HG03354 (cell line): ENCODE measurements around the gene DCST2.

Experiments
- ATAC-seq: cut with Tn5 transposase; IDR thresholded peaks from one replicate; pipeline ENCODE4 v1.9.1; 2021; ENCODE audit warnings: mild to moderate bottlenecking; ENCODE audit not compliant: unreplicated experiment, poor library complexity, severe bottlenecking

Gene DCST2

DNA sequence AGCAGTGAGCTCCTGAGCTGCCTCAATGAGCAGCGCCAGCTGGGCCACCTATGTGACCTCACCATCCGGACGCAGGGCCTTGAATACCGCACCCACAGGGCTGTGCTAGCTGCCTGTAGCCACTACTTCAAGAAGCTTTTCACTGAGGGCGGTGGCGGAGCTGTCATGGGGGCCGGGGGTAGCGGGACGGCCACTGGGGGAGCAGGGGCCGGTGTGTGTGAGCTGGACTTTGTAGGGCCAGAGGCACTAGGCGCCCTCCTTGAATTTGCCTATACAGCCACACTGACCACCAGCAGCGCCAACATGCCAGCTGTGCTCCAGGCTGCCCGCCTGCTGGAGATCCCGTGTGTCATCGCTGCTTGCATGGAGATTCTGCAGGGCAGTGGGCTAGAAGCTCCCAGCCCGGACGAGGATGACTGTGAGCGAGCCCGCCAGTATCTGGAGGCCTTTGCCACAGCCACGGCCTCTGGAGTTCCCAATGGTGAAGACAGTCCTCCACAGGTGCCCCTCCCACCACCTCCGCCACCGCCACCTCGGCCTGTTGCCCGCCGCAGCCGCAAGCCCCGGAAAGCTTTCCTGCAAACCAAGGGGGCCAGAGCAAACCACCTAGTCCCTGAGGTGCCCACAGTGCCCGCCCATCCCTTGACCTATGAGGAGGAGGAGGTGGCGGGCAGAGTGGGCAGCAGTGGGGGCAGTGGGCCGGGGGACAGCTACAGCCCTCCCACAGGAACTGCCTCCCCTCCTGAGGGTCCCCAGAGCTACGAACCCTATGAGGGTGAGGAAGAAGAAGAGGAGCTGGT lies 18.7 kb downstream of the DCST2 start:
- ATAC-seq = no peak

DNA sequence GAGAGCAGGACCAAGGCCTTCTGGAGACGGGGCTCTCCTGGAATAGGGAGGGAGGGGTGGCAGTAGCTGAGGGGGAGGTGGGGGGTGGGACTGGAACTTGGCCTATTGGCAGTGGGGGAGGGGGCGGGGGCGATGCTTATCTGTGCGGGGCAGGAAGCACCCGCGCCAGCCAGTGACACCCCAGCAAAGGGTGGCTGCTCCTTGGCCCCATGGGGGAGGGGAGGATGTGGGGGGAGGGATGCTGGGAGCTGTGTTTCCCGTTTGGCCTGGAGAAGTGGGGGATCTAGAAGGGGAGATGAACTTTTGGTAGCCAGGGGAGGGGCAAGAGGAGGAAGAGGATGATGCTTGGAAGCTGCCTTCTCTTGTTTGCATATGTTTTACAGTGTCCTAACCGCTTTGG lies 19.9 kb downstream of the DCST2 start:
- ATAC-seq = no peak

DNA sequence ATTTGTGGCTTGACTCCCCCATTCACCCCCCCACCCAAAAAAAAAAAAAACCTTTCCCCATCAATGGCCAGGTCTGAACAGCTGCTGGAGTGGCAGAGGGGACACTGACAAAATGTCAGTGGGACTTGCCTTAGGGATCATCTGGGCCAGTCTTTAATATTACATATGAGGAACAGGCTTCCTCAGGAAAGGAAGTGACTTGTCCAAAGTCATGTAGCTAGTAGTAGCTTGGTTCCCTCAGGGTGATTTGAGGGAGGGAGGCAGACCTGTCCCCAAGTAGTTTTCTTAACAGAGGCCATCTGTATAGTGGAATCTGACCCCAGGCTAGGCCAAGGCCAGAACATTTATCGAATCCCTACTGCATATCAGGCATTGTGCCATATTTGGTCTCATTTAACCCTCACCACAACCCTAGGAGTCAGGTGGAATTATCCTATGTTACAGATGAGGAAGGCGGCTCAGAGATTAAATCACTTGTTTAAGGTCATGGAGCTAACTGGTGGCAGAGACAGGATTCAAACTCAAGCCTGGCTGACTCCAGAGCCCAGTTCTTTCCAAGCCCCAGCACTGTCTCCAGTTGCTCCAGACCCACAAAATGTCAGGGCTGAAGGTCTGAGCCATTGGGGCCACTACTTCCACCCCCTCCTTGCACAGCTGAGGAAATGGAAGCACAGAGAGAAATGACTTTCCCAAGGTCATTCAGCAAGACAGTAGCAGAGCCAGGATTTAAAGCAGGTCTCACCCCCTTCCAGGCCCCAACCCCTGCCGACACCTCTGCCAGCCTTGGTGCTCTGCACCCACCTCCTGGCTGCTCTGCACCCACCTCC lies 20.6 kb downstream of the DCST2 start:
- ATAC-seq = no peak

DNA sequence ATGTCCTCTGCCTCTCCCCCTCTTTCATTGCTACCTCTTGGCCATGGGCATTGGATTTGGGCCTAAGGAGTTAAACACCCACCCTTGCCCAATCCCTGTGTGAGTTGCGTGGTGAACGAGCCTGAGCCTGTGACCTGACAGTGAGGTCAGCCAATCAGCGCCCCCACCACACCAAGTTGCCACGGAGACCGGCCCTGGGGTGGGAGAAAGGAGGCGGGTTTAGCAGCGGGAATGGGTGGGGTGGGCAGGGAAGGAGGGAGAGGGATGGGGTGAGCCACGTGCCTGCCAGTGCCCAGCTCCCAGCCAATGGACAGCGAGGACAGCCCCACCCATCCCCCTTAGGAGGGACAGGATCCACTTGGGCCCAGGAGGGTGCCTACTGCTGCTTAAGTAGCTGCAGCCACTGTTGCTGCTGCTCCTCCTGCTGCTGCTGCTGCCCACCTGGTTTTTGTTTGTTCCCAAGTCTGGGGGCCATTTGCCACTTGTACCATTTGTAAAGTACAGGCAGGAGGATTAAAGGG lies 21.5 kb downstream of the DCST2 start:
- no peak for ATAC-seq

DNA sequence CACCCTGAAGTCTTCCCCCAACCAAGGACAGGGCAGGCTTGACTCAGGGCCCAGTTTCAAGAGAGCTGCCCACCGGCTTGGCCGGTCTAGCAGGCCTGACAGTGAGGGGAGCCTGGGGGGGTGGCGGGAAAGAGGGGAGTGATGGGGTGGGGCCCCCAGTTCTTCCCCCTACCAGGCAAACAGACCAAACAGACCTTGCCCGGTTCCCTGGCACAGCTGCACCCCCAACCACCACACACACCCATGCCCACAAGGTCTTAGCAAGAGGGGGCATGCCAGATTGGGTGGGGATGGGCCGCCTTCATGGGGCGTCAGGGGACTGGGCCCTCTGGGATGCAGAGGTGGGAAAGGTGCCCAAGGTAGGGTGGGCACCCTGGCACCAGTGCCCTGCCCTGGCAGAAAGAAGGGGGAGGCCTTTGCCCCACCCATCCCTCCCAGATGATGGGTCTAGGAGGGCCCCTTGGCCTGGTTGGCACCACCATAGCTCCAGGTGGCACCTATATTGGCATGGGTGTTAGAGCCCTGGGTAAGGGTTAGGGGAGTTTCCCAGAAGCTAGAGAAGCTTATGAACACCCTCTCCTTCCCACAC lies 22.1 kb downstream of the DCST2 start:
- ATAC-seq = no peak

DNA sequence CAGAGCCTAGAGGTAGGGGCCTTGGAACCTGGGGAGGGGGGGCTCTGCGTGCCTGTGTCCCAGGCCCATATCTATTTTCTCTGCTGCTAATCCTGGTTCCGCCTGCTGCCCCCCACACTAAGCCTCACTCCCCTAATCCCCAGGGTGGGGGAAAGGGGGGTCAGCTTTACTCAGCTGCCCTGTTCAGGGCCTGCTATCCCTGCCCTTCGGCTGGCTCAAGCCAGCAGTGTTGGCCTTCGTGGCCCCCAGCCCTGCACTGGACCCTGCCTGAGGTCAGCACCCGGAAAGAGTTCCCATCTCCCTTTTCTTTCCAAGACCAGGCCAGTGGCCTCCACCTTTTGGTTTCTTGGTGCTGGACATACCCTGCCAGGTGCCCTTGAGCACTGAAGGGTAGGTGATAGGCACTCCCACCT lies 22.6 kb downstream of the DCST2 start:
- ATAC-seq = no peak

DNA sequence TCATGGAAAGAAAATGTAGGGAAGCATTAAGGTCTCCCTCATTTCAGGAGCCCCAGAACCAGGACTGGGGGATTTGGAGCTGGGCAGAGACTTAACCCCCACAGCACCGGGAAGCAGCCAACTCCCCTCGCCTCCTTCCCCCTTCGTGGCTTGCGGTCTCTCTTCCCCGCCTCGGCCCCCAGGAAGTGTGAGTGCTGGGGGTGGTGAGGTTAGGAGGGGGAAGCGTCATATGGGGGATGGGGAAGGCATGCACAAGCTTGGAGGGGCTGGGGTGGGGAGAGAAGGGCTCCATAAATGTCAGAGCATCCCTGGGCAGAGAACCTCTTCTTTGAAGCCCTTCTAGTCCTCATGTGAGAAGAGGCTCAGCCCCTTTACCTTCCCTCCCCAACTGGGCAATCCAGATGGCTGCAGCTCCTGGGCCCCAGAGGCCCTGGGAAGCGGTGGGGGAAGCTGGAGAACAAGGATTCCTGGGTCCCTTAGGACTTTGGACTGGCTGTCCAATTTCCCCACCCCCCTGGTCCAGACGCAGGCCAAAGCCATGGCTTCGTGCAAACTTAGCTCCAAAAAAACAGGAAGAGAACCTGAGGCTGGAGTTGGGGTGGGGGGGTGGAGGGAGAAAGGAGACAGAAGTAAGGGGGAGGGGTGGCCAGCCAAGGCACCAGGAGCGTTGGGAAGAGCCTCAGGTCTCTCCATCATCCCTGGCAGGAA lies 23.2 kb downstream of the DCST2 start:
- ATAC-seq = no peak

DNA sequence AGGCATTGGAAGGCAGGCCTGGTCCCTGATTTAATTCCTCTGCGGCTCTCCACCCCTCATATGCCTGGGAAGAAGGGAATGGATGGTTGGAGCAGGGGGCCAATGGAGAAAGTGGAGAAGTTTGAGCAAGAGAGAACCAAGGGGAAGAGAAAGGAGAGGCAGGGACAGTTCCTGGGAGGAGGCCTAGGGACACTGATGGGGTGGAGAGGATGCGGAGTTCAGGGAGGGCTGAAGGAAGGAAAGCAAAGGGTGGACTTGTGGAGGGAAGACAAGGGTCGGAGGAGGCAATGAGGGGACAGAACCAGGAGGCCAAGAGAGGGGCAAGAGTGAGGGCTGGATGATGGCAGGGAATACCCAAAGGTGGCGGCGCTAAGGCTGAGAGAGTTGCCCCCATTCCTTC lies 23.8 kb downstream of the DCST2 start:
- no peak for ATAC-seq

DNA sequence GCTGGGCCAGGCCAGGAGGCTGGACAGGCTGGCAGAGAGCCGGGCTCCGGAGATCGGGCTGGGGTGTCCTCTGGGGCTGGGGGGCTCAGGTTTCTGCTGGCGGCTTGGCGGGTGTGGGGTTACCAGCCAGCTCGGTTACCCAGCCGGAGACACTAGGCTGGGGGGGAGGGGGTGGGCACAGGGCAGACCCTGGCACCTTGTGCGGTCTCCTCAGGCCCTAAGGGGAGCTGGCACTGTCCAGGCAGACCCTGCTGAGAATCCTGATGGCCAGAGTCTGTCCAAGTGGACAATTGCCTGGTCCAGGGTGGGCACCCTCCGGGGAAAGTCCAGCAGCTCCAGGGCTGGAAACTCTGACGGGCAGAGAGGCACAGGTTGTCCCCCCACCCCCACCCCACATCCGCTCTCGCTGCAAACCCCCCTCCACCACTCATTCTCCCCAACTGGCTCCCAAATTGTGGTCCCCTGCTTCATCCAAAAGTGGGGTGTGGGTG lies 24.3 kb downstream of the DCST2 start:
- no peak for ATAC-seq

DNA sequence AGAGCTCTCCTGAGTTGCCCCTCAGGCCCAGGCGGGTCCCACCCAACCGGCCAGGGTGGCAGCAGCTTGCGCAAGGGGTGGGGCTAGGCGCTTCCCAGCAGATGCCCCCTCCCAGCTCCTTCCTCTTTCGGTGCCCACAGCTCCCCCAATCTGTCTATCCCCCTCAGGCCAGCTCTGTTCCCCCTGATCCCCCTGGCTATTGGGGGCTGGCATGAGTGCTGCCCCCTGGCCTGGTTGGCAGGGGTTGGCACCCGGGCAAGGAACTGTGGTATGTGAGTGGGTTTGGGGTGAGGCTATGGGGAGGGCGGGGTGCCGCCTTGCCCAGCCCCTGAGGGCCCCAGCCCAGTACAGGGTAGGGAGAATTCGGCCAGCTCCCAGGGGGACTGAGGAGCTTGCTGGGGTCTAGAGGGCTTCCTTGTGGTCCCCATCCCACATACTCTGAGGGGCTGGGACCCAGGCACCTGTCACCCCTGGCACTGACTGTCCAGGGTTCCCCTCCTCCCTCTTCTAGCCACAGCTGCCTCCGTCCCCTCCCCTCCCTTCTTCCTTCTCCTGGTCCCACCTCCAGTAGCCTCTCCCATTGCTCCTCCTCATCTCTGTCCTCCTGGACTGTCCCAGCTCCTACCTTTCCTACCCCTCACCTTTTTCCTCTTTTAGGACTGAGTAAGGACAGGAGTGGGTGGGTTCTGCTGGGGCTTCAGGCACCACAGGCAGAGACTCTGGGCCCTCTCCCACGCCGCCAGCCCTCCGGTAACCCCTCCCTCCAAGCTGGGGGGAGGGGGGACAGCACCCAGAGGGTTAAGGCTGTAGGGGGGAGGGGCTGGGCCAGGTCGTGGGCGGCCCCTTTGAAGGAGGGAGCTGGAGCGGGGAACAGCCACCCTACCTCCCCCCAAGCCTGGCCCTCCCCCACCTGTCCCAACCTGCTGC lies 25.3 kb downstream of the DCST2 start:
- ATAC-seq = no peak

DNA sequence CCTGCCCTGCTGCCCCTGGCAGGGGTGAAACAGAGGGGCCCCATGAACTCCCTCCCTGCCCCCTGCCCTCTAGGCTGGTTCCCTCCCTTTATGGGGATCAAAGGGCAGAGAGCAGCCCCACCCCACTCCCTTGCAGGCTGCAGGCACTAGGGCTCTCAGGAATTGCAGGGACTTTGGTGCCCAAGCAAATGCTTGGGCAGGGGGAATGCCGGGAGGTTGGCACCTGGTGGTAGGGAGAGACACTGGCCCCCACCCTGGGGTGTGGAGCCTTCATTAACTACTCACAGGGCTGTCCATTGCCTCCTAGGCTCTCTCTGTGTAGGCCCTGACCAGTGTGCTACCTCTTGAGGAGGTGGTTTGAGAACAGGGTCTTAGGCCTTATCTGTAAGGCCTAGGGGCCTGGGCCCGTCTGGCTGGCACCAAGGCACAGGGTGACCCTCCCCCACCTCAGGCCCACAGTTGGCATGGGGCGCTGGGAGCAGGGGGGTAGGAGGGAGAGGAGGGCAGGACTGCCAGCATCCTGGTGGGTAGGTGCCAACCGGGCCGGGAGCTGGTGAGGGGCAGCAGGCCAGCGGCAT lies 26.2 kb downstream of the DCST2 start:
- ATAC-seq = no peak

DNA sequence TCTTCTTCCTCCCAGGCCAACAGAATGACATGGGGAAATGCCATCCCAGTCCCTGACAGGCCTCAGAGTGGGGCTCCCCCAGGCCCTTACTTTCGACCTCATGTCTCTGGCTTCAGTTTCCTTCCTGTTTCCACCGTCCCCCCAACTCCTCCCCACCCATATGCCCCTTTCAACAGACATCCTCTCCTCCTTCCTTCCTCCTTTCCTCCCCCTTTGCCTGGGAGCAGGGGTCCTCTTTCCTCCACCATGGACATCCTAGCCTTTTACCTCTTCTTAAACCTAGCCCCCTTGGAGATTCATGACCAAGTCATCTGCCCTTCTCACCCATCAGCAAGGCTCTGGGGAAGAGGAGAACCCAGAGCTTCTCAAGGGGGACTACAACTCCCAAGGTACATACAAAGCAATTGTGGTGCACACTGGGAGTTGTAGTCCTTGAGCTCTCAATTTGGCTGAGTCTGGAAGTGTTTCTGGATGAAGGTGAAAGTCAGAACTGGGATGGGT lies 26.9 kb downstream of the DCST2 start:
- no peak for ATAC-seq

DNA sequence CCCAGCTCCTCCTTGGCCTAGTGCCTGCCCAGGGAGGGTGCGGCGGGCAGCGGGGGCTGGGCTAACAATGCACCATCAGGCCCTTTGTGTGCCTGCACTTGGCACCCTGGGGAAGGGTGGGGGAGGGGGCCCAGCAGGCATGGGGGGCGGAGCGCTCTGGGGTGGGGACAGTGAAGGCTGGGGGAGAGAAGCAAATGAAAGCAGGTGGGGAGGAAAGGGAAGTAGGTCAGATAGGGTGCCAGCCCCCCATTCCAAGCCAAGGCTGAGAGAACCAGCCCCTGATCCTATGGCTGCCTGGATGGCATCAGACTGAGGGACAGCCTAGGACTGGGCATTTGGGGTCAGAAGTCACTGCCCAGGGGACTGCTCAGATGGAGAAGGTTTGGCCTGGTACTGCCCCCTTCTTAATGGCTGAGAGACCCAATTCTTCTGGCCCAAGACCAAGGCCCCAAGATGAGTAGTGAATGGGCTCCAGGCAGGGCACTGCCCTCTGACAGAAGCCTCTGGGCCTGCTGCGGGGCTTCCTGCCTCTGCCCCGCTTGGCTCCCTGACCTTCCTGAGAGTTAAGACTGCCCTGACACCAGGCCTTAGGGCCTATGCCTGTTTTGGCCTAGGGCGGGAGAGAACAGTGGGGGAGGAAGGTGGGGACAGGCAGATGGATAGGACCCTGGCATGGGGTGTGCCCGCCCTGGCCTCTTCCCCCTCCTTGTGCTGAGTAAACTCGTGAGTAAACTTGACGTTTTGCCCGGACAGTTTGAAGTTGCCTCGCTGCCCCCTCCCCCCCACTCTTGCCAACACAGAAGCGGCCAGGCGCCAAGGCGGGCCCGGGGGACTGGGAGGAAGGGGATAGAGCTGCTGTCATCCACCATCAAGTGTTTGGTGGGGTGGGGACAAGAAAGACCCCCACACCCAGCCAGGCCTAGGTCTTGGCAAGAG lies 28.2 kb downstream of the DCST2 start:
- ATAC-seq = no peak

DNA sequence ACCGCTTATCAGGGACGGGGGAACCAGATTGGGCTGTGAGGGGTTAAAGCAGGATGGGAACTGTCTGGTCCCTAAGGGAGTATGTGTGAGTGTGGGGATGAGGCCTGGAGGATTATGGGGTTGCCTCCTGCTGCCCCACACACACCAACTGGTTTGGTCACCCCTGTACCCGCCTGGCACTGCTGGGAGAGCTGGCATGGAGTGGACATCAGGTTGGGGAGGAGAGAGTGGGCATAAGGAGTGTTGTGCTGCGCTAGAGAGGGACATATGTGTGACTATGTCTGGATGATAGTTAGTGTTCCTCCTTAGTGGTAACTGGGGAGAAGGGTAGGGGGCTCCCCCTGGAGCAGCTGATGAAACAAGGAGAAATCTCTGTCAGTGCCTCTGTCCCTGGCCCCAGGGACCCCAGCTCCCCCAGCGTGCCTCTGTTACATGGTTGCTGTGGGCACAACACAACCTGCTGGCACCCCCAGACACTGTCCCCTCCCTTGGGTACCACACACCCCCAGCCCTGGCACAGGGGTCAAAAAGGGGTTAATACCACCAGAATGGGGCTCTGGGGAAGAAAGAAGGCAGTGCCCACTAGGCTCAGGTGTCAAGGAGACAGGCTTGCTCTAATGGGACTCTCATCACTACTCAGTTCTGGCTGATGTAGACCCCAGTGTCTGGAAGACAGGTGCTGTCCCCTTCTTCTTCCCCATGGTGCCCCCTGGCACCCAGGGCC lies 29.1 kb downstream of the DCST2 start:
- ATAC-seq = no peak

DNA sequence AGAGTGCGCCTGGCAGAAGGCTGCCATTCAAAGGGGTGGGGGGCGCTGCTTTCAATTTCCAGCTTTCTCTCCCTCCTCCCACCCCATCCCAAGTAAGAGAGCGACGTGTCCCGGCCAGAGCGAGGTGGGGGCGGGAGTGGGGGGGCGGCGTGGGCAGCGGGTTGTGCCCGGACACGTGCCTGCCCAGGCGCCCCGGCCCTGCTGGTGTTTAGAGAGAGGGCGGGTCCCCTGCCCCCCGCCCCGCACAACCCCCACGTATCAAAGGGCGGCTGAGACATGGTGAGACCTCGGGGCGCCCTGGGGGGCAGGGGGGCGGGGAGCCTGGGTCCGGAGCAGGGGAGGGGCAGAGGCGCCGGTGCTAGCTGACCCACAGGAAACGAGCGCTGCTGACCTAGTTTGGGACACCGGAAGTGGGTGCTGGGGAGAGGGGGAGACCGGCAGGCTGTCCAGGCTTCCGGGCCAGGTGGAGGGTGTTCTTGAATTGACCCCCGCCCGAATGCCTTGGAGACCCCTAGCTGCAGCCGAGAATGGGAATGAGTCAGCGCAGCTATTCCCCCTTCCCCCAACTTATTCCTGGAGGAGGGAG lies 29.7 kb downstream of the DCST2 start:
- no peak for ATAC-seq

DNA sequence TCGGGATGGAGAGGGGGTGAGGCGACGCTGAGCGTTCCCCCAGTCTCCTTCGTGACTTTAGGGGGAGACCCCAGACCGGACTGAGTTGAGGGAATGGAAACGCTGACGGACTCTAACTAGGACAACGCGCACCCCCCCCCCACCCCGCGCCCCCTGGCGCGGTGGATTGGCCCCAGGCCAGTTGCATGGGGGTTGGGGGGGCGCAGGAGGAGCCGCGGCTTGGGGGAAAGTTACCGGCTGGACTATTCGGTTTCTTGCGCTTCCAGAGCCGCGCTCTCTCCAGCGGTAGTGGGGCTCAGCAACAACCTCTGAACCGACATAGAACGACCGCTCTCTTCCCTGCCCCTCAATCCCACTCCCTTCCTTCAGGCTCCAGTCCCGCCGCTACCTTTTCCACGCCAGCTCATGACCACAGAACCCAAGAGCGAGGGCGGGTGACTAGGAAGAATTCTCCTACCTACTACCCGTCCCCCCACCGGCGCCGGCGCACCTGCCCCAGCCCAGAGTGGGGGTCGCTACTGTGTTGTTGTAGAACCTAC lies 30.3 kb downstream of the DCST2 start:
- ATAC-seq = no peak
